Thymus (tissue), 11 donors: ENCODE data around the gene WTAP. TPM values are rescaled to one million over a fixed set of nuclear protein-coding genes. Genes with fewer than 3 reads are reported as not detected.

ENCODE experiments used
- DNase-seq, 9 donors: peaks; one replicate each; pipeline ENCODE4 v3.0.0-alpha.2; 2013; ENCODE audit warnings: low spot score in 9 of 9, low read depth in 6 of 9, missing footprints in 1 of 9
- H3K27ac ChIP-seq, 2 donors: one replicate each; pipeline ENCODE4 v1.5.1; 2013; ENCODE audit warnings: control low read depth in 1 of 2, low read depth in 1 of 2, low read length in 1 of 2, mild to moderate bottlenecking in 1 of 2, moderate library complexity in 1 of 2
- H3K27me3 ChIP-seq, 2 donors: one replicate each; pipeline ENCODE4 v1.5.1; 2013; ENCODE audit warnings: low read length in 1 of 2; ENCODE audit not compliant: control insufficient read depth in 2 of 2, insufficient read depth in 1 of 2
- H3K36me3 ChIP-seq, 2 donors: one replicate each; pipeline ENCODE4 v1.5.1; 2013; ENCODE audit warnings: low read length in 1 of 2, mild to moderate bottlenecking in 1 of 2, moderate library complexity in 1 of 2; ENCODE audit not compliant: control insufficient read depth in 2 of 2, insufficient read depth in 2 of 2
- H3K4me1 ChIP-seq, 2 donors: one replicate each; pipeline ENCODE4 v1.5.1; 2013; ENCODE audit warnings: low read length in 2 of 2; ENCODE audit not compliant: control insufficient read depth in 2 of 2, insufficient read depth in 2 of 2
- H3K4me3 ChIP-seq, 2 donors: one replicate each; pipeline ENCODE4 v1.5.1; 2013; ENCODE audit warnings: low read length in 2 of 2, control low read depth in 1 of 2, mild to moderate bottlenecking in 1 of 2
- H3K9me3 ChIP-seq, 2 donors: one replicate each; pipeline ENCODE4 v1.5.1; 2013; ENCODE audit warnings: low read length in 1 of 2, mild to moderate bottlenecking in 1 of 2; ENCODE audit not compliant: control insufficient read depth in 2 of 2, insufficient read depth in 1 of 2
- WGBS: extraction: QIAGEN DNeasy Blood & Tissue Kit; methylation state at CpG from one replicate; pipeline ENCODE4 v1.1.7; 2013; 5-methylcytosine and 5-hydroxymethylcytosine counted together
- polyA plus RNA-seq: library from polyadenylated mRNA; stranded (reverse); fragments of 200-250 nt; gene quantifications from one replicate; pipeline ENCODE4 v1.2.3, GENCODE V29; 2013
- total RNA-seq: library from RNA; stranded (reverse); fragments of 120-200 nt; gene quantifications from one replicate; pipeline ENCODE4 v1.2.4, GENCODE V29; 2013
- donor health status: healthy.

WTAP gene
- total and polyA plus RNA-seq, 2 donors = 119 to 141 TPM

- 88% methylated on average over 3 of the region's 3 CpGs for WGBS
- H3K27ac ChIP-seq = no peak overlapping the region
- DNase-seq = peak in 1 of 9 donors; percentile 6
- H3K27me3 ChIP-seq = no peaks in the 10 kb centered on the region
- H3K4me3 ChIP-seq = peak overlapping the region in 1 of 2 donors; percentile 79
- peaks cover 9 to 15% of the 10 kb centered on the region in 2 donors for H3K4me1 ChIP-seq
- H3K36me3 ChIP-seq = peaks cover 13 to 53% of the 10 kb centered on the region in 2 donors
- H3K9me3 ChIP-seq = no peaks in the 10 kb centered on the region
These were observed 33.3 kb downstream of the WTAP start for GRCh38 chr6:159760602-159761057.

- Histone ChIP-seq H3K4me3 (peak overlapping the region; percentile 79 to 87), H3K9me3 (no peaks in the 10 kb centered on the region), H3K4me1 (peaks cover 9 to 15% of the 10 kb centered on the region in 2 donors), H3K36me3 (peaks cover 13 to 47% of the 10 kb centered on the region in 2 donors), H3K27me3 (no peaks in the 10 kb centered on the region), H3K27ac (peak overlapping the region; percentile 89 to 94)
- peak in 3 of 9 donors; percentile 2 to 54 (median 33) for DNase-seq
- WGBS = 10% methylated on average over 45 of the region's 45 CpGs
These were observed 34.0 kb downstream of the WTAP start for GRCh38 chr6:159761129-159761872.

- Histone ChIP-seq H3K27ac (peak within 1 kb of the TSS; percentile 94 to 96), H3K4me1 (peaks cover 9 to 15% of the 10 kb centered on the region in 2 donors), H3K9me3 (no peaks in the 10 kb centered on the region), H3K4me3 (peak within 1 kb of the TSS; percentile 79 to 87), H3K27me3 (no peaks in the 10 kb centered on the region), H3K36me3 (peaks cover 10 to 45% of the 10 kb centered on the region in 2 donors)
- peak; percentile 73 to 94 (median 85) for DNase-seq
- WGBS = 1% methylated on average over 76 of the region's 76 CpGs
These were observed 34.8 kb downstream of the WTAP start, which contains the start of gene ACAT2 for GRCh38 chr6:159761873-159762680. Gene ACAT2 (plus strand): TSS chr6:159762045. CDS start chr6:159762088, 43 bp downstream.

- H3K4me1 ChIP-seq = peaks cover 9 to 15% of the 10 kb centered on the region in 2 donors
- H3K36me3 ChIP-seq = peaks cover 16 to 46% of the 10 kb centered on the region in 2 donors
- H3K27ac ChIP-seq = peak overlapping the region; percentile 48 to 55
- peak overlapping the region; percentile 79 to 87 for H3K4me3 ChIP-seq
- H3K27me3 ChIP-seq = no peaks in the 10 kb centered on the region
- DNase-seq = peak in 2 of 9 donors; percentile 9 to 11
- WGBS = 27% methylated on average over 16 of the region's 16 CpGs
- no peaks in the 10 kb centered on the region for H3K9me3 ChIP-seq
These were observed 35.5 kb downstream of the WTAP start for GRCh38 chr6:159762681-159763293.

- peaks cover 2 to 10% of the 10 kb centered on the region in 2 donors for H3K4me1 ChIP-seq
- no peak overlapping the region for H3K4me3 ChIP-seq
- H3K27me3 ChIP-seq = no peaks in the 10 kb centered on the region
- peaks cover 27 to 62% of the 10 kb centered on the region in 2 donors for H3K36me3 ChIP-seq
- no peak overlapping the region for H3K27ac ChIP-seq
- no peak for DNase-seq
- peaks cover 0 to 1% of the 10 kb centered on the region in 2 donors for H3K9me3 ChIP-seq
These were observed 39.6 kb downstream of the WTAP start for GRCh38 chr6:159766906-159767305.

GRCh38 chr6:159769470-159769869 is 42.2 kb downstream of the WTAP start:
- peaks cover 0 to 1% of the 10 kb centered on the region in 2 donors for H3K9me3 ChIP-seq
- H3K4me1 ChIP-seq = no peaks in the 10 kb centered on the region
- no peaks in the 10 kb centered on the region for H3K27me3 ChIP-seq
- H3K27ac ChIP-seq = no peak overlapping the region
- peaks cover 27 to 58% of the 10 kb centered on the region in 2 donors for H3K36me3 ChIP-seq
- no peak for DNase-seq
- no peak overlapping the region for H3K4me3 ChIP-seq

DNA sequence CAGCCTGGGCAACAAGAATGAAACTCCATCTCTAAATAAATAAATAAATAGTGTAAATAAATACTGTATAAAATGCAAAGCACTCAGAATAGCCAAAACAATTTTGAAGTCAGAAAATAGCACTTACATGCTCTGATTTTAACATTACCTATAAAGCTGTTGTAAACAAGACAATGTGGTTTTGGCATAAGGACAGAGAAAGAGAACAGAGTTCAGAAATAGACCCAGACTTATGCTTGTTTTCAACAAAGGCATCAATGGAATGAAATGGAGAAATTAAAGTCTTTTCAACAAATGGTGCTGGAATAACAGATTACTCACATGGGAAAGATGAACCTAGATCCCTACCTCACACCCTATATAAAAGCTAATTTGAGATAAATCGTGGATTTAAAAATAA is 44.9 kb downstream of the WTAP start:
- Histone ChIP-seq H3K36me3 (peaks cover 24 to 66% of the 10 kb centered on the region in 2 donors), H3K4me3 (no peak overlapping the region), H3K9me3 (peaks cover 0 to 1% of the 10 kb centered on the region in 2 donors), H3K27me3 (no peaks in the 10 kb centered on the region), H3K27ac (no peak overlapping the region), H3K4me1 (no peaks in the 10 kb centered on the region)
- WGBS = 0% methylated on average over 1 of the region's 1 CpG
- DNase-seq = no peak

GRCh38 chr6:159777240-159777904 is 50.1 kb downstream of the WTAP start:
- no peaks in the 10 kb centered on the region for H3K27me3 ChIP-seq
- no peak overlapping the region for H3K4me3 ChIP-seq
- no peaks in the 10 kb centered on the region for H3K9me3 ChIP-seq
- 90% methylated on average over 7 of the region's 7 CpGs for WGBS
- H3K36me3 ChIP-seq = peaks cover 22 to 76% of the 10 kb centered on the region in 2 donors
- DNase-seq = no peak
- H3K27ac ChIP-seq = no peak overlapping the region
- no peaks in the 10 kb centered on the region for H3K4me1 ChIP-seq
